Measurements from ENCODE around the gene PSTPIP2.

The PSTPIP2 gene

DNA sequence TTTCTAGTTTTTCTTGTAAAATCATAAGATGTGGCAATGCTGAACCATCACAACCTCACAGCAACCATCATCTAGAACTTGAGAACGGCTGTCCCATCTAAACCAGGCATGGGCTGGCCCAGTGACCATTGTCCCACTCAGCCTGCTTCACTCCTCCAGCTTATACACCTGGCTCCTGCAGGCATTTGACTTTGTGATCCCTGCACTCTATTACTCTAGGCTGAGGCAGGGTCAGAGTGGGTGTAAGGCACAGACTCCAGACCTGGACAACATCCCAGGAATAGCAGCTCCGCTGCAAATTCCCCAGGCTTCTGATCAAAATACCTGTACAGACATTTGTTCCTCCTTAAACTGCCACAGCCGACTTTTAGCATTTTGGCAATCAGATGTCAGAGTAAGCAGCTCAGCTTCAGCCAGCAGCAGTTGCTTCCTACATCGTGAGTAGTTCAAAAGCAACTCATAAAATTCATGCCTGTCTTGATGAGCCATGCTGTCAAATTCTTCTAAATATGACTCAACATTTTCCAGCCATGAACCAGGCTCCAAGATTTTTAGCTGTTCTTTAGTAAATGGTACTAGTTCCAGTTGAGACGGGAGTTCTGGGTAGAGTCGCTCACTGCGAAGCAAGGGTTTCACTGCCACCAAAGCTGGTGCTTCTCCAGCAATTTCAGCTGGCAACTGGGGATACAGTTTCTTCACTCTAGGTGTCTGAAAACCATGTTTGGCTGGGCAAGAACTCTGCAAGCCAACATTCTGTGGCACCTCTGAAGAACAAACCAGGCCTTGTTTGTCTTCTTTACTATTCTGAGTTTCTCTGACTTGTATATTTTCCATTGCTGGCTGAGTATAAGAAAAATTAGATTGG lies 117.8 kb downstream of the PSTPIP2 start:
- Histone ChIP-seq H3K9ac (ENCODE audit: low read depth in 1 of 2, low read length in 2 of 2) (no peak overlapping the region), H3K4me1 (ENCODE audit: control insufficient read depth in 2 of 2, insufficient read depth in 2 of 2, low read length in 2 of 2) (no peaks in the 10 kb centered on the region), H3K27ac (ENCODE audit: low read depth in 2 of 2, low read length in 2 of 2) (no peak overlapping the region), H3K27me3 (ENCODE audit: control insufficient read depth in 2 of 2, insufficient read depth in 2 of 2, low read length in 2 of 2) (no peaks in the 10 kb centered on the region), H3K4me3 (ENCODE audit: low read length in 2 of 2) (no peak overlapping the region), H3K9me3 (ENCODE audit: control insufficient read depth in 2 of 2, low read length in 2 of 2) (no peaks in the 10 kb centered on the region), H3K36me3 (ENCODE audit: control insufficient read depth in 2 of 2, insufficient read depth in 2 of 2, low read length in 2 of 2) (peaks cover 38 to 41% of the 10 kb centered on the region in 2 donors)

GRCh38 chr18:45951016-45951714 lies 120.9 kb downstream of the PSTPIP2 start:
- Histone ChIP-seq H3K4me3 (ENCODE audit: low read length in 2 of 2) (no peak overlapping the region), H3K4me1 (ENCODE audit: control insufficient read depth in 2 of 2, insufficient read depth in 2 of 2, low read length in 2 of 2) (no peaks in the 10 kb centered on the region), H3K36me3 (ENCODE audit: control insufficient read depth in 2 of 2, insufficient read depth in 2 of 2, low read length in 2 of 2) (peaks cover 58 to 65% of the 10 kb centered on the region in 2 donors), H3K9me3 (ENCODE audit: control insufficient read depth in 2 of 2, low read length in 2 of 2) (no peaks in the 10 kb centered on the region), H3K27me3 (ENCODE audit: control insufficient read depth in 2 of 2, insufficient read depth in 2 of 2, low read length in 2 of 2) (no peaks in the 10 kb centered on the region), H3K9ac (ENCODE audit: low read depth in 1 of 2, low read length in 2 of 2) (no peak overlapping the region), H3K27ac (ENCODE audit: low read depth in 2 of 2, low read length in 2 of 2) (no peak overlapping the region)

DNA sequence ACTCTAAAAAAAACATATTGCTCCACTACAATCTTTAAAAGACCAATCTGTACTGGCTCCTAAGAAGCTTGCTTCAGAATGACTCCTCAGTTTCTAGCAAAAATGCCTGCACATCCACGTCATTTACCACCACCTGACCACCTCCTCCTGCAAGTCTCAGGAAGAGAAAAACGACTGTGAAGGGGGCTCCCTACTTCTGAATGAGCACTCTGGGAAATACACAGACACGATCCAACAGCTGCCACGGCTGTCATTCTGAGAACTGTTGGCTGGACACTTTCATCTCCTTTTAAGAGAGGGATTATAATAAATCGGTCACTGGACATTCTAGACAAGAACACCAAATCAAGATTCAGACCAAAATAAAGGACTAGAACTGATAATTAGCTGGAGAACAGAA lies 126.4 kb downstream of the PSTPIP2 start:
- Histone ChIP-seq H3K9me3 (ENCODE audit: control insufficient read depth in 2 of 2, low read length in 2 of 2) (no peaks in the 10 kb centered on the region), H3K9ac (ENCODE audit: low read depth in 1 of 2, low read length in 2 of 2) (no peak overlapping the region), H3K36me3 (ENCODE audit: control insufficient read depth in 2 of 2, insufficient read depth in 2 of 2, low read length in 2 of 2) (peaks cover 63 to 77% of the 10 kb centered on the region in 2 donors), H3K27ac (ENCODE audit: low read depth in 2 of 2, low read length in 2 of 2) (no peak overlapping the region), H3K4me3 (ENCODE audit: low read length in 2 of 2) (no peak overlapping the region), H3K4me1 (ENCODE audit: control insufficient read depth in 2 of 2, insufficient read depth in 2 of 2, low read length in 2 of 2) (no peaks in the 10 kb centered on the region), H3K27me3 (ENCODE audit: control insufficient read depth in 2 of 2, insufficient read depth in 2 of 2, low read length in 2 of 2) (no peaks in the 10 kb centered on the region)

DNA sequence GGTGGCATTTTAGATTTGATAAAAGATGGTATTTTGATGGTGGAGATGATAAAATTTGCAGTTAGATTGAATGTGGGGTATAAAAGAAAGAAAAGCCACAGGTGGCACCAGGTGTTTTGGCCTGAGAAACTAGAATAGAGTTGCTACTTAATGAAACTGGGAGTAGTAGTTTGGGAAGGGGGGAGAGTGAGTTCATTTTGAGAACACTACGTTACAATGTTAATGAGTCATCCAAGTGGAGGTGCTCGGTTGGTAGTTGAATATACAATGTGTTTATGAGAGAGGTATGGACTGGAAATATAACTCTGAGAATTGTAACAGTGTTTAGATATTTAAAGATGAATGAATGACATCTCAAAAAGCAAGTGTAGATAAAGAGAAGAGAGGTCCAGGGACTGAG lies 131.3 kb downstream of the PSTPIP2 start:
- Histone ChIP-seq H3K36me3 (ENCODE audit: control insufficient read depth in 2 of 2, insufficient read depth in 2 of 2, low read length in 2 of 2) (peaks cover 57 to 63% of the 10 kb centered on the region in 2 donors), H3K4me3 (ENCODE audit: low read length in 2 of 2) (no peak overlapping the region), H3K27ac (ENCODE audit: low read depth in 2 of 2, low read length in 2 of 2) (no peak overlapping the region), H3K9me3 (ENCODE audit: control insufficient read depth in 2 of 2, low read length in 2 of 2) (no peaks in the 10 kb centered on the region), H3K27me3 (ENCODE audit: control insufficient read depth in 2 of 2, insufficient read depth in 2 of 2, low read length in 2 of 2) (no peaks in the 10 kb centered on the region), H3K9ac (ENCODE audit: low read depth in 1 of 2, low read length in 2 of 2) (no peak overlapping the region), H3K4me1 (ENCODE audit: control insufficient read depth in 2 of 2, insufficient read depth in 2 of 2, low read length in 2 of 2) (no peaks in the 10 kb centered on the region)

DNA sequence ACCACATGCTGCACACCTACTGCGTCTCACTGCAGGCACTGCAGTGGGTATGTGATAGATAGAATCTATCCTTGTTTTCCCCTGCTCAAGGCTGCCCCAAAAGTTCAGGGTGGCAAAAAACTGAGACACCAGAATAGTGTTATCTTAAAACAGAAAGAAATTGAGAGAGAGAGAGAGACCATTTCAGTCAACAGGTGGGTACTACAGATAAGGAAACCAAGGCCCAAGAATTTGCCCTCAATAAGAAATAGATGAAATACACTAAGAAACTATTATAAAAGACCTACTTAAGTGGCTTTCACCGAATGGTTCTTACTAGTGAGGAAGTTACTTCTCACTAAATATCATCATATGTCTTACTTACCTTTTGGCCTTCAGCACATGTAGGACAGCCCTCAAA lies 132.8 kb downstream of the PSTPIP2 start:
- Histone ChIP-seq H3K9ac (ENCODE audit: low read depth in 1 of 2, low read length in 2 of 2) (no peak overlapping the region), H3K4me1 (ENCODE audit: control insufficient read depth in 2 of 2, insufficient read depth in 2 of 2, low read length in 2 of 2) (no peaks in the 10 kb centered on the region), H3K36me3 (ENCODE audit: control insufficient read depth in 2 of 2, insufficient read depth in 2 of 2, low read length in 2 of 2) (peaks cover 55 to 58% of the 10 kb centered on the region in 2 donors), H3K27ac (ENCODE audit: low read depth in 2 of 2, low read length in 2 of 2) (no peak overlapping the region), H3K4me3 (ENCODE audit: low read length in 2 of 2) (no peak overlapping the region), H3K27me3 (ENCODE audit: control insufficient read depth in 2 of 2, insufficient read depth in 2 of 2, low read length in 2 of 2) (no peaks in the 10 kb centered on the region), H3K9me3 (ENCODE audit: control insufficient read depth in 2 of 2, low read length in 2 of 2) (no peaks in the 10 kb centered on the region)

DNA sequence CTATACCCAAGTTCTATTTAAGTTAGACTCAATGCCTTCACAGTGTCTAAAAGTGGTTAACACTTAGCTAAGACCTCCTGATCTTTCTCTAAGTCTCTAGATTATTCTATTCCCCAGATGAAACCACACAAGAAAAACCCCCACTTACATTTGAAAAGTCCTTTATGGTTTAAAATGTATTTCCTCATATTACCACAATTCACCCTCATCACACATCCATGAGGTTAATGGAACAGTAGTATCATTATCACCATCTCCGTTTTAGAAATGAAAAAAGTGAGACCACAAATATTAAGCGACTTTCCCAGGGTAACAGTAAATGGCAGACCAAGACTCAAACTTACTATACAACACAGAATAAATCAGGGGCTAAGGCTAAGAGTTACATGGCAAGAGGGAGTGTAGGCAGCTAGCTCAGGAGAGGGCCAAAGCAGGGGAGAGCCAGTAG lies 133.5 kb downstream of the PSTPIP2 start:
- H3K9me3 ChIP-seq (ENCODE audit: control insufficient read depth in 2 of 2, low read length in 2 of 2), result no peaks in the 10 kb centered on the region
- peaks cover 50 to 52% of the 10 kb centered on the region in 2 donors for H3K36me3 ChIP-seq (ENCODE audit: control insufficient read depth in 2 of 2, insufficient read depth in 2 of 2, low read length in 2 of 2)
- H3K4me3 ChIP-seq (ENCODE audit: low read length in 2 of 2), result no peak overlapping the region
- no peaks in the 10 kb centered on the region for H3K27me3 ChIP-seq (ENCODE audit: control insufficient read depth in 2 of 2, insufficient read depth in 2 of 2, low read length in 2 of 2)
- H3K9ac ChIP-seq (ENCODE audit: low read depth in 1 of 2, low read length in 2 of 2), result no peak overlapping the region
- H3K27ac ChIP-seq (ENCODE audit: low read depth in 2 of 2, low read length in 2 of 2), result no peak overlapping the region
- no peaks in the 10 kb centered on the region for H3K4me1 ChIP-seq (ENCODE audit: control insufficient read depth in 2 of 2, insufficient read depth in 2 of 2, low read length in 2 of 2)

- H3K36me3 ChIP-seq (ENCODE audit: control insufficient read depth in 2 of 2, insufficient read depth in 2 of 2, low read length in 2 of 2), result peaks cover 40 to 51% of the 10 kb centered on the region in 2 donors
- H3K9ac ChIP-seq (ENCODE audit: low read depth in 1 of 2, low read length in 2 of 2), result no peak overlapping the region
- H3K4me3 ChIP-seq (ENCODE audit: low read length in 2 of 2), result no peak overlapping the region
- no peaks in the 10 kb centered on the region for H3K4me1 ChIP-seq (ENCODE audit: control insufficient read depth in 2 of 2, insufficient read depth in 2 of 2, low read length in 2 of 2)
- H3K27ac ChIP-seq (ENCODE audit: low read depth in 2 of 2, low read length in 2 of 2), result no peak overlapping the region
- no peaks in the 10 kb centered on the region for H3K9me3 ChIP-seq (ENCODE audit: control insufficient read depth in 2 of 2, low read length in 2 of 2)
- H3K27me3 ChIP-seq (ENCODE audit: control insufficient read depth in 2 of 2, insufficient read depth in 2 of 2, low read length in 2 of 2), result no peaks in the 10 kb centered on the region
These were observed 136.3 kb downstream of the PSTPIP2 start for GRCh38 chr18:45935591-45936335.

All from mucosa of rectum (tissue), 2 donors.